ENCODE results near the gene SYPL2.

SYPL2 gene

DNA sequence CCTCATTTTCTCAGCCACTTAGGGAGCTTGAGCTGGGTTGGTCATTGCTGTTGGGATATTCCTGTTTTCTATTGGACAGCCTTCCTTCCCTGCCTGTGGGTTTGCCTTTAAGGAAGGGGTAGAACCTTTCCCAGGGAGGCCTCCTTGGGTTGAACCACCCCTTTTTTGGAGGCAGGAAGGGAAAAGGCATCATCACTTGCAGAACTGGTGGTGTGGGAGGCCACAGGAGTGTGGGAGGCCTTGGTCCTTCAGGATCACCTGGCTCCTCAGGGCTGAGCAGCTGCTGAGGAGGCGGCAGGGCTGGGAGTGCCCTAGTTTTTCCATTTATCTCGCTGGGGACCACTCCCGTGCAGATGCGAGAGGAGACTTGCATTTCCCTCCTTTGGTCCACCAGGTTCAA, 26.9 kb downstream of the SYPL2 start:
- no peak for DNase-seq

DNA sequence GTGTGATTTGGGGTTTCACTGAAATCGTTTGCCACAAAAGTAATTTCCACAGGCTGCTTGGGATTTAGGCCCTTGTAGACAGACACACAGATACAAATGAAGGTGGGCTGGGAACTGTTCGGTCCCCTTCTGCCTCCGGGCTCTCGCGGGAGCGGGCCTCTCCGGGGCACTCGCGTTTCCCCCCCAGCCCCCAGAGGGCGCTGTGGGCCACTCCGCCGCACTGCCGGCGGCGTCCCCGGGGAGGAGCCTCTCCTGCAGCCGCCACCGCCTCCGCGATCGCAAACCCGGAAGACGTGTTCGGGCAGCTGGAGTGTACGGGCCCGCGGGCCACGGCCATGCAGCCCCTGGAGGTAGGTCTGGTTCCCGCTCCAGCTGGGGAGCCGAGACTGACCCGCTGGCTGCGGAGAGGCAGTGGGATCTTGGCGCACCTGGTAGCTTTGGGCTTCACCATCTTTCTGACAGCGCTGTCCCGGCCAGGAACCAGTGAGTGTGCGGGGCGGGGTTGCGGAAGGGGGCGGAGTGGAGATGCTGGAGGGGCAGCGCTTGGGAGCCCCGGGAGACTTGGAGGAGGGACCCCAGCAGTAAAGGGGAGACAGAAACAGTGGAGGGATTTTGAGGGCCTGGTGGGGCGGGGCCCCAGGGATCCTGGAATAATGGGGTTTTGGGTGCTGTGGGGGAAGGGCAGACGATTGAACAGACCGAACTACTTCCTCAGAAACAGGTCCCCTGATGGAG, 27.6 kb downstream of the SYPL2 start, which contains the start of gene CYB561D1:
CYB561D1 (plus strand) TSS at position 290 of the 735 bp plus-strand sequence; CDS start at position 336, 46 bp downstream.
- peak; percentile 98 for DNase-seq

DNA sequence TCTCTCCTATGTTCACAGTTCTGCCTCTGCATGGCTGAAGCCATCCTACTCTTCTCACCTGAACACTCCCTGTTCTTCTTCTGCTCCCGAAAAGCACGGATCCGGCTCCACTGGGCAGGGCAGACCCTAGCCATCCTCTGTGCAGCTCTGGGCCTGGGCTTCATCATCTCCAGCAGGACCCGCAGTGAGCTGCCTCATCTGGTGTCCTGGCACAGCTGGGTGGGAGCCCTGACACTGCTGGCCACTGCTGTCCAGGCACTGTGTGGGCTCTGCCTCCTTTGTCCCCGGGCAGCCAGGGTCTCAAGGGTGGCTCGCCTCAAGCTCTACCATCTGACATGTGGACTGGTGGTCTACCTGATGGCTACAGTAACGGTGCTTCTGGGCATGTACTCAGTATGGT, 29.4 kb downstream of the SYPL2 start:
- DNase-seq = no peak

- DNase-seq = no peak
Observed at GRCh38 chr1:109497449-109498160, 31.3 kb downstream of the SYPL2 start.

- no peak for DNase-seq
Observed at GRCh38 chr1:109498161-109498801, 31.9 kb downstream of the SYPL2 start.

DNA sequence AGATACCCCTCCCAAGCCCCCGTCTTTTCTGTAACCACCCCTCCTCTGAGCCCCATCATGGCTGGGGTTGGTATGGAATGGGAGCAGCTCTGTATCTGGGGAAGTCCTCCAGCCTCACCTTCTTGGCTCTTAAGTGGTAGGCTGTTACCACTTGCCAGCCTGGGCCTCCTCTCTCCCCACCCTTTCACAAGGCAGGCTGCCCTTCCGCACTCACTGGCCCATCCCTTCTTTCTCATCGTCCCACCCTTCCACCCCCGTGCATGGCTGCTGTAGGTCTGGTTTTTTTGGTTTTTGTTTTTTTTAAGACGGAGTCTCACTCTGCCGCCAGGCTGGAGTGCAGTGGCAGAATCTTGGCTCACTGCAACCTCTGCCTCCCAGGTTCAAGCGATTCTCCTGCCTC, 32.7 kb downstream of the SYPL2 start:
- no peak for DNase-seq

DNA sequence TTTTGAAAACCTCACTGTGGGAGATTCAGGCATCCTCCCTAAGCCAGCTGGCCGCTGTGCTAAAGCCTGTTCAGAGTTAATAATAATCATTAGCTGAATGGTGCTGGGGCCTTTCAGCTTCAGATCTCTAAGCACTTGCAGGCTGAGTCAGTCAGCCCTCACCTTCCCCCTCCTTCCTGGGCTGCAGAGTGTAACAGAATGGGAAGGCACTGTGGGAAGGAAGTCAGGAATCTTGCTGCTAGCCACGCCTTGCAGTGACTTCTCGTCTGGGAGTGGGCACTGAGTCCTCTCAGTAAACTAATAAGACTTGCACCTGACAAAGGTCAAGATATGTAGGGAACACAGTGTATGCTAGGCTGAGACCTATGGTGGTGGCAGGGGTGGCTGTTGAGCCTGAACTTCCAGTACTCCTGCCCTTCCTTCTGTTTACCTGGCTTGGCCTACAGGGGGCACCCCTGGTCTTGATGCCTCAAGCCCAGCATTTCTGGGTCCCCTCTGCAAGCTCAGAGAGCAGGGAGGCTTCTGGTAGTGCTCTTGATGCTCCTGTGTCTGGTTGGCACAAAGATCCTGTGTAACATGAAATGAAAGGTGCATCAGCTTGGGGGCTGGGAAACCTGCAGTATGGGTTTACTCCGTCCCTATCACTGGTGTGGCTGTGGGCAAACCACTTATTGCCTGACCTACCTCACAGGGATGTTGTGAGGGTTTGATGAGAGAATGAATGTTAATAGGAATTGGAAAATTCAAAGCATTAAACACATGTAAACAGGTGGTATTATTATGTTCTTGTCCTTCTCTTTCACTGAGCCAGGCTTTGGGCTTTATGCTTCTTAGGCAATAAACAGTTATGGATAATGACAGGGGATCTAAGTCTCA, 33.6 kb downstream of the SYPL2 start:
- peak; percentile 79 for DNase-seq

DNA sequence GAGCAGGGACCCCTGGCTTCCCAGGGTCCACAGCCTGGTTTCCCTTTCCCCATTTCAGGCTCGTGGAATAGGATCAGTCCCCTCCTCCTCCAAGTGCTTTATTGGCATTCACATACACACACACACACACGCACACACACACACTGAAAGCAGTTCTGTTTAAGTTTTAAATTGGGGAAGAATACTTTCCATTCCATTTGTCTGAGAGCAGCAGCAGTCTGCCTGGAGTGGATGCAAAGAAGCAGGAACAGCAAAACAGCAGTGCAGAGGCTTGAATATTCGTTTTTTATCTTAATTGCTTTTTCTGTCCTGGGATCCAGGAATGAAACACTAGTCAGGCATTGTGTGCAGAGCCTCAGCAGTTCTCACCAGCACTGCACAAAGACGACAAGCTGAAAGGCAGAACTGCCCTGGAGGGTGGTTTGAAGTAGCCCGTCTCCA, 34.6 kb downstream of the SYPL2 start:
- no peak for DNase-seq

GRCh38 chr1:109501644-109502363, 35.5 kb downstream of the SYPL2 start:
- DNase-seq = no peak

DNA sequence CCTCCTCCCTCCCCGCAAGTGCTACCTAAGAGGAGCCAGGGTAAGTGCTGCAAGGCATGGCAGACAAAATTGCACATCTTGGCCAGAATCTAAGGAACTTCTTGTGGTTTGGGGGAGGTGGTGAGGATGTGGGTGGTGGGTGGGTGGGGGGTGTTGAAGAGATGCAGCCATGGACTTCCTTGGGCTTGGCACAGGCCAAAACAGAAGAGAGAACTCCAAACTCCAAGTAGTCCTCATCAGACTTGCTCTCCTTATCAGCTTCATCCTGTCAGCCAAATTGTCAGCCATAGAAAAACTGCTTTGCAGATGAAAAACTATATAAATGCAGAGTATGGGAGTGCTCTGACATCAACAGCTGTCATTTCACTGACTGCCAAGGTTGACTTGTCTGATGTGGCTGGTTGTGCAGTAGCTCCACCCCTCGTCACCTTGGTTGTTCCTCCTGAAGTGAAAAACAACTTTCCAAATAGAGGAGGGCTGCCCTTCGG, 36.1 kb downstream of the SYPL2 start:
- no peak for DNase-seq

- DNase-seq = no peak
Observed at GRCh38 chr1:109503935-109504334, 37.6 kb downstream of the SYPL2 start.

DNA sequence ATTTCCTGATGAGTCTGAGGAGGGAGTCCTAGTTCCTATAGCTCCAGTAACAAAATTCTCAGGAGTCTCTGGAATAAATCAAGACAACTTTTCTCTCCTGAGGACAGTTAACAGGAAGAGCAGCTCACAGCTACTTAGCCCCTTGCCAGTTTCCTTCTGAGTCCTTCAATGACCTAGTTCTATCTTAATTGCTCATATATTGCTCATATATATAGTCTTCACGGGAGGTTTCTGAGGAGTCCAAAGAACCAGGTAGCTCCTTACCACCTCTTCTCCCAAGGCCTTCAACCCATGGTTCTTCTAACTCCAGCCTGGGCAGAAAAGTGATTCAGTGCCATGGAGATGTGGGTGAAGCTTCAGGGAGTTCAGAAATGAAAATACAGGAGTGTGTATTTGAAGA, 38.6 kb downstream of the SYPL2 start:
- DNase-seq = no peak

GRCh38 chr1:109508001-109508872, 41.9 kb downstream of the SYPL2 start:
- DNase-seq = no peak

- DNase-seq = no peak
Observed at GRCh38 chr1:109508873-109509175, 42.5 kb downstream of the SYPL2 start.

DNA sequence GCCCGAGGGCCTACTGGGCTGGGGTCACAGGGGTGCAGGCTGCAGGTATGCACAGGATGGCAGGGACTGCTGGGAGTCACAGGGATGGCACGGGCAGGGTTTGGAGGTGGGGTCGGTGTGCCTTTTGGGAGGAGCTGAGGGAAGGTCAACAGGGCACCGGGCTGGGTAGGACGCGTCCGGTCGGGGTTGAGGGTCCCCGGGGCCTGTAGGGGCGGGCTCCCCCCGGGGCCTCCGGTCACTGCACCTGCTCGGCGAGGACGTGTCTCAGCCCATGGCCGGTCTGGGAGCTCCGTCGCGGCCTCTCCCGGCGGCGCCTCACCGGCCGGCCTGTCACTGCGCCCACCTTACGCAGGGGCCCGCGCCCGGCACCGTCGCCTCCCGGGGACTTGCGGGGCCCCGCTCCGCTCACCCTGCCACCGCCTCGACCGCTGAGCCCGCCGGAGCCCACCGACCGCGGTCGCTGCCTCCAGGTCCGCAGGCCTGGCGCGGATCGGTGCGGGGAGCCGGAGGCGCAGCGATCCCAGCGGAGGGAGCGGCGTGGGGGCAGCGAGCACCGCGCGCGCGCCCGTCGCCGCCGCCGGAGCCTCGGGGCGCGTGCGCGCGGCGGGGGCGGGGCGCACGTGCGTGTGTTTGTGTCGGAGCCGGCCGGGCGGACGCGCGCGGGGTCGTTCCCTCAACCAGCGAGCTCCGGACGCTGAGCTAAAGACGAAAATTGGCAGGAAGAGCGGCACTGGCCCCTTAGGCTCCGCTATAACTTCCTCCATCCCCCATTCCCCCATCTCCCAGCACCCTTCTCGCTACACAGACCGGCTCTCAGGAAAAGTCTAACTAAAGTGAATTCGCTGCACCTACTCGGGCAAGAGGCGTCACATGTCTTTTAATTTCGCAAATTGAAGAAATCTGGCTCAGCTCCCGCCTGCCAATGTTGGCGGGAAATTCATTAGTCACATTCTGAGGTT, 43.1 kb downstream of the SYPL2 start, which contains the start of gene AMIGO1:
AMIGO1 (minus strand) TSS at position 552 of the 959 bp plus-strand sequence. CDS start 815 bp downstream, outside the sequence.
- peak; percentile 86 for DNase-seq

DNA sequence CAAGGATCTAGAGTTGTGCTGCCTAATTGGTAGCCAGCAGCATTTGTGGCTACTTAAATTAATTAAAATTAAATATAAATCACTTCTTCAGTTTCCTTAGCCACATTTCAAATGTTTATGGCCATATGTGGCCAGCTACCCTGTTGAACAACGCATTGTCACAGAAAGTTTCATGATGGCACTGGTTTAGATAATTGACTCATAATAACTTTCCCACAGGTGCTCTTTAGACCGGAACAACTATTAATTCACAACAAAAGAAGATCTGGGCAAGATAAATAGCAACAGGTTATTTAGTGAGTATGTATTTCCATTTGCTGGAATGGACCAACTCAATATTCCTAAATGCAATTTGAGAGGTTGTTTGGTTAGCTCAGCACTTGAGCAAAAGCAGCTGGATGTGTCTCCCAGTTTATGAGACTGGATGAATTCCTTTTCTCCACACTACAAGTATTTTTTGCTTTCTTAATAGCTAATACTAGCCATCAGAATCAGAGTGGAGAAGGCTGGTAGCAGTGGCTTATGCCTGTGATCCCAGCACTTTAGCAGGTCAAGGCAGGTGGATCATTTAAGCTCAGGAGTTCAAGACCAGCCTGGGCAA, 46.9 kb downstream of the SYPL2 start:
- no peak for DNase-seq

GRCh38 chr1:109514846-109515245, 48.5 kb downstream of the SYPL2 start:
- DNase-seq = no peak

DNA sequence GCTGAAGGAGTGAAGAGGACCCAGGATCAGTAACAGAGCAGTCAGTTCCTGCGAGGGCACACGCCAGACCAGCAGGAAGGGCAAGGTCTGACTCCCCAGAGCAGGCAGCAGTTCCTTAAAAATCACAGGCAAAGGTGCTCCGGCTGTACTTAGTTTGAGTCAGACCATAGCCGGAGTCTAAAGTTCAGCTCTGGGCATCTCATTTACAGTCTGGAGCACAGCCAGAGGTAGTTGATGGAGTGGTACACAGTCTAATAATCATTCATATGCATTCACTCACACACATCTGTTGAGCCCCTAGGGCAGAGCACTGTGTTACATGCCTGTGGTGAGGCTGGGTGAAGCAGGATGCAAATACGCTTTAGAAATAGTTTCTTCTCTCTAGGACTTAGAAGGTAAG, 50.5 kb downstream of the SYPL2 start:
- no peak for DNase-seq

DNA sequence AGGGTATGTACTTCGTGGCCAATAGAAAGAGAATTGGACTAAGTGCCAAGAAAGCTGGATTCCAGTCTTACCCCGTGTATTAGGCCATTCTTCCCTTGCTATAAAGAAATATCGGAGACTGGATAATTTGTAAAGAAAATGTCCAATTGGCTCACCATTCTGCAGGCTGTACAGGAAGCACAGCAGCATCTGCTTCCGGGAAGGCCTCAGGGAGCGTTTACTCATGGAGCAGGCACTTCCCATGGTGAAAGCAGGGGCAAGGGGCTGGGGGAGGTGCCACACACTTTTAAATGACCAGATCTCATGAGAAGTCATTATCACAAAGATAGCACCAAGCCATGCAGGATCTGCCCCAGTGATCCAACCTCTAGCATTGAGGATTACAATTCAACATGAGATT, 51.0 kb downstream of the SYPL2 start:
- DNase-seq = no peak
